Measurements from ENCODE around the gene CDC42BPB.

CDC42BPB gene

DNA sequence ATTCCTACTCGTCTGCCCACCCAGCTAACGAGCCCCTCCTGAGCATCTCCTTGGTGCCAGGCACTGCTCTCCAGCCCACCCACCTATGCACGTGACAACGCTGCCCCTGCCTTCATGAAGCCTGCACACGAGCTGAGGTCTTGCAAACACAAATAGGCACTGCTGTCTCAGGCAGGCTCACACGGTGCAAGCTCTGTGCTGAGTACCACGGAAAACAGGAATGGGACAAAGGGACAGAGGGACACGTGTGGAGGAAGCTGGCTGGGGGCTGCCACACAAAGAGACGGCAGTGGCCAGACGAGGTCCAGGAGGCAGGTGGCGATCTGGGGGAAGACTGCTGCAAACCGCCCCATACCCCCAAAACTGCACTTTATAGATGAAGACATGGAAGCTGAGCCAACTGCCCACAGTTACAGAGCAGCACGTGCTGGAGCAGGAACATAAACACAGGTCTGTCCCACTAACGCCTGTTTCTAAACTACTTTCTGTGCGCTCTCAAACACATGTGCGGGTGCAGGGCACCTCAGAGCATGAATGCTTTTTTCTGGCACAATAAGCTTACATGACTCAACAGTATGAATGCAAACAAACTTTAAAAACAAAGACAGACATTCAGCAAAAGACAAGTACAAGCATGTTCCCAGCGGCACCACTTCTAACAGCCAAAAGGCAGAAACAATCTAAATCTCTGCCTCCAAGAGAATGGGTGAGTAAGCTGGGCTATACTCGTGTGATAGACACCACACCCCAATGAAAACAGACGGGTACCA, 70.4 kb downstream of the CDC42BPB start:
- DNase-seq = no peak

DNA sequence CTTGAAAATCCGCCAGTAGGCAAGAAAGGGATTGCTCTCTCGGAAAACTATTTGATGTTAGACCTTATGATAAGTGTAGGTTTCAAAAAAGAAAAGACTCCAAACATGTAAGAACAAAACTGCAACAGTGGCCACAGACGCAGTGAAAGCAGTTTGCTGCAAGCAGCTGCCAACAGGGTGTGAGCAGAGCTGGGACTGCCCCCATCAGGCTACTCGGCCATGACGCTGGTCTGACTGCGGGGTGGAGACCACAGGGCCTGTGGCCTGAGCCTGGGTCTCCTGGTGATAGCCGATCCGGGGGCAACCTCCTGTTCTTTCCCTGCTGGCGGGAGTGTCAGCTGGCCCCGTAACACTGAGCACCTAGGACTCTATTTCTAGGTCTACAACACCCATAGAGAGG, 71.7 kb downstream of the CDC42BPB start:
- no peak for DNase-seq

DNA sequence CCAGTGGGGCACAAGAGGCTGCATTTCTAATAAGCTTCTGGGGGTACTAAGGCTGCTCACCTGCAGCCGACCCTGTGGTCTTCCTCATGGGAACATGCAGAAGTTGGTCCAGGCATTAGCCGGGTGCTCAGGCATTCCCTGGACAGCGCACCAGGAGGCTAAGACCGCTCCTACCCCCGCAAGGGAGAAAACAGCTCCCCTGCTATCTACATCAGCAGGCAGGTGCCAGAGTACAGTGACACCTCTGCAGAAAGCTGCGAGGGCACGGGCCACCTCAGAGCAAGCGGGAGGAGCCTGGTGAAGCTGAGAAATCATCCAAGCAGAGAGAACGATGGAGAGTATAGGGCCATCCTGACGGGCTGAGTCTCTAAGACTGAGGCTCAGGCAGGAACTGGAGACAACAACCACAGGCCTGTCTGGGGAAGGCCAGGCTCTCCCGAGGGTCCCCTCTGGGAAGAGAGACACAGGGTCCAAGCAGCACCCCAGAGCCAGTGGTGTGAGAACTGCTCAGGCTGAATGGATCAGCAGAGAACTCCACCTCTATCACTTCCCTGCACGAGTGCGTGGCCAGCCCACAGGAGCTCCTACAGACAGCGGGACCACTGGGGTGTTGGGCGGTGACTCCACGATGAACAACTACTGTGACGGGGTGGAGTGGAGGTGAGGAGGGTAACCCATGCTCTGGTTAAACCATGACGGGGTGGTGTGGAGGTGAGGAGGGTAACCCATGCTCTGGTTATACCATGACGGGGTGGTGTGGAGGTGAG, 72.8 kb downstream of the CDC42BPB start:
- no peak for DNase-seq

DNA sequence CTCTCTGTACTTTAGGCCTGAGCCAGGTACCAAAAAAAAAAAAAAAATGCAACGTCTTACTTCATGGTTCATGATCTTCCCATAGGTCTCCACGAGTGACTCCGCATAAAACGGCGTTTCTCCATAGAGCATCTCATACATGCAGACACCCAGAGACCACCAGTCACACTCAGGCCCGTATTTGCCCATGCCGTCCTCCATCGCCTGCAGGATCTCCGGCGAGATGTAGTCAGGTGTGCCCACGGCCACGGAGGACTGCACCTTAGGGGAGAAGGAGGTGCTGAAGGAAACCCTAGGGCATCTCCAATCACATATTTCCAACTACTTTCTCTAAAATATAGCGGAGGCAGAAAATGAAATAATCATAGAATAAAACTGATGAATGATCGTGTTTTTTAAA, 73.9 kb downstream of the CDC42BPB start:
- no peak for DNase-seq

DNA sequence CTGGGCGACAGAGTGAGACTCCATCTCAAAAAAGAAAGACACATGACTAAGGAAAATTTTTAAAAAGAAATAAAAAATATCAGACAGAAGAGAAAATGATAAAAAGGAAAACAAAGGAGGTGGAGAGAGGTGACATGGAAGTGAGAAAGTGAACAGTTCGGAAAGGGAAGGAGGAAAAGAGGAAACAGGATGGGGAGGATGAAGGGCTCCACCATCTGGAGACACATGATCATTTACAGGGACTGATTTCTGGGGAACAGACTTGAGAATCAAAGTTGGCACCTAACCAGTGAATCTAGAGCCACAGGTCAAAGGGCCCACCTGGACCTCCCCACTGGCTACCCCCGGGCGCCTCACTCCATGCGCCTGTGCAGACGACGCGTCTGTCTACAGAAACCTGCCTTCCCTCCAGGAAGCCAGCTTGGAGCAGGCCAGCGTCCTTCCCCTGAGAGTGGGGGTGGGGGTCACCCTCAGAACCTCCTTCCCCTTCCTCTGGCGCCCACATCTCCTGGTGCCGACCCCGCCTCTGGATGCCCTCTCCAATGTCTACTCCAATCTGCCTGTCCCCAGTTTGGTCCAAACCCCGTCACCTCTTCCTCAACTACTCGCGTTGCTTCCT, 74.4 kb downstream of the CDC42BPB start:
- DNase-seq = no peak

DNA sequence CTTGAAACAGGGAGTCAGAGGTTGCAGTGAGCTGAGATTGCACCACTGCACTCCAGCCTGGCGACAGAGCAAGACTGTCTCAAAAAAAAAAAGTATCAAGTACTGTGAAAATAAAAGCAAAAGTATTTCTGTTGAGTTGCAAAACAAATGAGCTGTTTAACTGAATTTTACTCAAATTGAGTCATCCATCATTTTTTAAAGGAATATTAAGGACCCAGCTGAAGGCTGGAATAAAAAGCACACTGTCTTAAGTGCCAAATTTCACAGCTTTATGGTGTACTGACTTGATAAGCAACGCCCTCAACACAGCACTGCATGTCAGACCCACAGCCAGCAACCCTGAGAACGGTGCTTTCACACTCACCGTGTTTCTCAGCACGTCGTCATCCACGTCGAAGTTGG, 76.9 kb downstream of the CDC42BPB start:
- no peak for DNase-seq

DNA sequence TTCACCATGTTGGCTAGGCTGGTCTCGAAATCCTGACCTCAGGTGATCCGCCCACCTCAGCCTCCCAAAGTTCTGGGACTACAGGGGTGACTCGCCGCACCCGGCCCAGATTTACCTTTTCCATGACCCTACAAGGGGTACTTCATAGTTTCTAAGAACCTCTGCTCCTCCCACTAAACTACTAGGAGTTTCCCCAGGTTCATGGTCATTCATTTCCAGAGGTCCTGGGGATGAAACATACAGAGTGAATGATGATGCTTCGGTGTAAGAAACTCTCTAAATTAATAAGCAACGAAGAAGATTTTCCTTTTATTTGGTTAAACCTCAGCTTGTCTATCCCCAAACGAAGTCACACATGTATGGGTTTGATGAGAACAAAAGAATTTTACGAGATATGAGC, 77.9 kb downstream of the CDC42BPB start:
- DNase-seq = no peak

DNA sequence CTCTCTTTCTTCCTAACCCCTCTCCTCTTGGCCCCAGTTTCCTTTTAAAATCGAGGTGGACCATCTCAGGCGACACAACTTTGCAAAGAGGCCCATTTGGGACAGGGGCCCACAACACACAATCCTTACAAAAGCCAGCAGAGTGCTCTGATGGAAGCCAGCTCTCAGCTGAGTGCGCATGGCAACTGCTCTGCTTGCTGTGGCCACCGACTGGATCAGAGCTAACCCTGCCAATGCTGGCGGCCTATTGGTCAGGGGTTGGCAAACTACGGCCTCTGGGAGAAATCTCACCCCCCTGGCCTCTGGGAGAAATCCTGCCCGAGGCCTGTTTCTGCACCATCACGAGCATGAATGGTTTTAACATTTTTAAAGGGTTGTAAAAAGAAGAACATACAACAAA, 79.9 kb downstream of the CDC42BPB start:
- DNase-seq = no peak

DNA sequence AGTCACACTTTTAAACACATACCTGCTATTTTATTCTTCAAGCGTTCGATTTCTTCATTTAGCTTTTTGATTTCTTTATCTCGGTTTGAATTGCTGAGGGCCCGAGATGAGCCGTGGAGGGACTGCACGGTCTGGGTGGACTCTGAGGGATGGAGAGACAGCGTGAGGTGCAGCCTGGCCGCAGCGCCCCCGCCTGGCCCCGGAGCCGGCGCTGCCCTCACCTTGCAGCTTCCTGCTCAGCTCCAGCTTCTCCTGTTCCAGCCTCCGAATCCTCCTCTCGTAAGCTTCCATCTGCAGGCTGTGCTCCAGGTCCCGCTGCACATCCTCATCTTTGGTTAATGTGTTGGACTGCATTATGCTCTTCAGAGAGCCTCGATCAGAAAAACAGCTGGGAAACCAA, 81.7 kb downstream of the CDC42BPB start:
- DNase-seq = no peak

DNA sequence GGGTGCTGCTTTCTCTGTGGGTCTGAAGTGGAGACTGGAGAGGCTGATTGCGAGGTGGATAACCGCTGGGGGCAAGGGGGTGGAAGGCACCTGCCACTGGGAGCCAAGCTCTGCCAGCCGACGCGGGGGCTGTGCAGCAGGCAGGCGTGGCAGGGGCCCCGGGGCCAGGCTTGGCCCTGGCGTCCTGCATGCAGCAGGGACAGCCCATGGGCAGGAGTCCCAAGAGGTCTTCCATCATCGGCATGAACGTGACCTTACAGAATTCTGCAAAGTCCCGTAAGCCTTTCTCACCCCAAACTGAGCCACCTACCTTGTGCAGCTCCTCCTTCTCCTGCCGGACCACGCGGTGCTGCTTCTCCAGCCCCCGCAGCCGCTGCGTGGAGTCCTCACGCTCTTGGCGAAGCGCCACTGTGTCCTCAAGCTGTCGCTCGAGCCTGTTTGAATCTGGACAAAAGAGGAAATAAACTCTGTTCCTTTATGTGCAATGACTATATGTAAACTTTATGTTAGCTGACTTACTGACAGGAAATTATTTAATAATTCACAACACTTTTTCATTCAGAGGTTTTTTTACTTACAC, 83.6 kb downstream of the CDC42BPB start:
- DNase-seq = no peak

DNA sequence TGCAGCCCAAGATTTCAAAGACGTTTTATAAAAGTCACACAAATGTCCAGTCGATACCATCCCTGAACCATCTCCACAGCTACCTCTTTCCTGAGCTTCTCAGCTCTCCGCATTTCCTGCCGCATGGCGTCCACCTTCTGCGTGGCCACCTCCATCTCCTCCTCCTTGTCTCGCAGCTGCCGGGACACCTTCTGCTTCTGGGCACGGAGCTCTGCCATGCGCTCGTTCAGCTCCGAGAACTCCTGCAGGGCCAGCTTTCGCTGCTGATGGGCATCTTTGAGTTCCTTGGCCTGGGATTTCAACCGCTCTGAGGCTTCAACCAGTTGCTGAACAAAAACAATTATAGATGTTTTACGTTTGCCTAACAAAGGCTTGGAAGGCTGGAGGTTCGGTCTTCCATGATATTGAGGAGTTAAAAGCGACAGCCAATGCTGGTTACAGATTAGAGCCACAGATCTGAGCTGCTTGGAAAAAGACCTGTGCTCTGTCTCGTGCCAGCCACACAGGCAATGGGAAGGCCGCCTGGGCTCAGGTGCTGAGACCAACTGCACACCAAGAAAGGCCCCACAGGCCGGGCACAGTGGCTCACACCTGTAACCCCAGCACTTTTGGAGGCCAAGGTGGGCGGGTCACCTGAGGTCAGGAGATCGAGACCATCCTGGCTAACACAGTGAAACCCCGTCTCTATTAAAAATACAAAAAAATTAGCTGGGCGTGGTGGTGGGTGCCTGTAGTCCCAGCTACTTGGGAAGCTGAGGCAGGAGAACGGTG, 85.3 kb downstream of the CDC42BPB start:
- no peak for DNase-seq

DNA sequence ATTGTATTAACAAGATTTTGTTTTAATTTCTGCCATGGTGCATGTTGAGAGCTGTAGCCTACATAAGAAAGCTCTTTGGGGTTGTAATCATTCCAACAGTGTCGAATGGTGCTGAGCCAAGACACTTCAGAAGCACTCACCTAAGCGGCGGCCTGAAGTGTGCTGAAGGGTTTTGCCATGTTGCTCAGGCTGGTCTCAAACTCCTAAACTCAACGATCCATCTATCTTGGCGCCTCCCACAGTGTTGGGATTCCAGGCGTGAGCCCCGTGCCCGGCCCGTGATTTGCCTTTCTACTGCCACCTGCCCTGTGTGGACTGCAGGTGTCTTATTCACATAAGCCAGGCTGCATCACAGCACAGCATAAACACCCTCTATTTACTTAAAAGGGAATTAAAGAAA, 86.0 kb downstream of the CDC42BPB start:
- DNase-seq = no peak

DNA sequence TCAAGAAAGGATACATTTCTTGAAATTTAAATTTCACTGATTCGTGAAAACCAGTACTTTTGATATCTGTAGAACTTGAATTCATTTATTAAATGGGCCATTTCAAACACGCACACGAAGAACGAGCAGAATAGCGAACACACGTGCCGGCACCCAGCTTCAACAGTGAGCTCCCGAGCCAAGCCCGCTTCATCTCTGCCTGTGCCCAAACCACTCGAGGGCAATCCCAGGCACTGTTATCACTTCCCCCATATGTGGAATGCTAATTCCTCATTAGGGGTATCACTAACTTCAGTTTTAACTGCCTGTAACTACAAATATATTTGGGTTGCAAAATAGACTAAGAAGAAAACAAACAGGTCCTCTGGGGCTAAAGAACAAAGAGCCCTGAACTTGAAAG, 86.9 kb downstream of the CDC42BPB start:
- DNase-seq = no peak

DNA sequence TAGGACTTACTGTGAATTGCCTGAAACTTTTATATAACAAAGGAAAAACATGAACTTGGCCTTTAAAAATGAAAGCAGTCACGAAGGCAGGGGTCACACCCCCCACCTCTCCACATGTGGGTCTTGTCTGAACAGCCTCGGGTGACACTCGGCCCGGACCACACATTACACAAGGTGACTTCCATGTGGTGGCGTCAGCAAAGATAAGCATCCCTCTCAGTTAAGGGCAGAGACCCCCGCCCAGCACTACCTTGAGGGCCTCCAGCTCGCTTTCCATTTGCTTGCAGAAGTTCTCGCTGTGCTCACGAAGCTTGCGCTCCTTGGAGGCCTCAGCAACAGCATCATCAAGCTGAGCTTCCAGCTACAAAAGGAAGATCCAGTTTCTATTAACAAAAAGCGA, 87.4 kb downstream of the CDC42BPB start:
- no peak for DNase-seq

DNA sequence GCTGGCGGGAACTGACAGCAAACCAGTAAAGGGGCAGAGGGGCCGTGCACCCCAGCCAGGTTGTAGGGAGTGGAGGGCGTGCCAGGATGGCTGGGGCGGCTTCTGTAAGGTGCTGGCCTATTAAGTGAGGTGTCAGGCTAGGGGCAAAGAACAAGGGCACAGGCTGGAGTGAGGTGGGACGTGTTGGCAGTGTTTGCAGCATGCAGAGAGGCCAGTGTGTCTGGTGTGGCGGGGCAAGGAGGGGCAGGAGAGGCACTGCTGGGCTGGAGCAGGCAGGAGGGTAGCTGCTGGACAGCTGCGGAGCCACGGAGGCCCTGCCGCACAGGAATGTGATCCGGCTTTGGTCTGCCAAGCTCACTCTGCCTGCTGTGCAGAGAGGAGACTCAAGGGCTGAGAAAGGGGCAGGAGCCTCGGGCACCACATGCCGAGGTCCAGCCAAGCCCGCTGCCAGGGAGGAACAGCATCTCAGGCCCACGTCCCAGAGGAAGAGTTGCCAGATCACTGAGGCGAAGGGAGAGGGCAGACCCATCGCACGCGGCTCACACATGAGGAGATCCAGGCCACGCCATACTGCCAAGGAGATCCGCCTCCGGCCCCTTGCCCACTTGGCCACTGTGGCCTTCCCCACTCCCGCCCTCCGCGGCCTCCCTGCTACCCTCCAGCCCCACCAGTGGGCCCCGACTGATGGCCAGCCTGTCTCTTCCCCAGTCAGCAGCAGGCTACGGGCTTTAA, 88.1 kb downstream of the CDC42BPB start:
- DNase-seq = no peak

DNA sequence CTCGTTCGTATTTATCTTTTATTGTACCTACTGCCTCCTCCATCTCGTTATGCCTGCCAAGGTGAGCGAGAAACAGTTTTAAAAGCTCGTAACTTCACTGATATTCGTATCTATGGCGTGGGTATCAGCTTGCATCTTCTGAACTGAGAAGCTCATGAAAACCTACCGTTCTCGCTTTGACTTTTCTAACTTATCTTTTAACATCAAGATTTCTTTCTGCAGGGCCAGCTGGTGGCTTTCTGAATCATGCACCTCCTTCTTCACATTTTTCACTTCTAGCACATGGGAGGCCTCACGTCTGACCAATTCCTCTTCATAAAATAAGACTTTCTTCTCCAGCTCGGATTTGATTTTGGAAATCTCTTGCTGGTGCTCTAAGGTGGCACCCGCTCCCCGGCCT, 89.0 kb downstream of the CDC42BPB start:
- DNase-seq = no peak

DNA sequence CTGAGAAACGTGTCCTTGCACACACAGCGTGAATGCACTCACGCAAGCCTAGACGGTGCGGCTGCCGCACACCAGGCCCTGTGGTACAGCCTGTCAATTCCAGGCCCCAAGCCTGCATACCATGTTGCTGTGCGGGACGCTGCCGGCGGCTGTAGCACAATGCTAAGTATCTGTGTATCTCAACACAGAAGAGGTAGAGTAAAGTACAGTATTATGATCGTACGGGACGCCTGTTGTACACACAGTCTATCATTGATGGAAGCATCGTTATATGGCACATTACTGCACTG, 89.9 kb downstream of the CDC42BPB start:
- no peak for DNase-seq

DNA sequence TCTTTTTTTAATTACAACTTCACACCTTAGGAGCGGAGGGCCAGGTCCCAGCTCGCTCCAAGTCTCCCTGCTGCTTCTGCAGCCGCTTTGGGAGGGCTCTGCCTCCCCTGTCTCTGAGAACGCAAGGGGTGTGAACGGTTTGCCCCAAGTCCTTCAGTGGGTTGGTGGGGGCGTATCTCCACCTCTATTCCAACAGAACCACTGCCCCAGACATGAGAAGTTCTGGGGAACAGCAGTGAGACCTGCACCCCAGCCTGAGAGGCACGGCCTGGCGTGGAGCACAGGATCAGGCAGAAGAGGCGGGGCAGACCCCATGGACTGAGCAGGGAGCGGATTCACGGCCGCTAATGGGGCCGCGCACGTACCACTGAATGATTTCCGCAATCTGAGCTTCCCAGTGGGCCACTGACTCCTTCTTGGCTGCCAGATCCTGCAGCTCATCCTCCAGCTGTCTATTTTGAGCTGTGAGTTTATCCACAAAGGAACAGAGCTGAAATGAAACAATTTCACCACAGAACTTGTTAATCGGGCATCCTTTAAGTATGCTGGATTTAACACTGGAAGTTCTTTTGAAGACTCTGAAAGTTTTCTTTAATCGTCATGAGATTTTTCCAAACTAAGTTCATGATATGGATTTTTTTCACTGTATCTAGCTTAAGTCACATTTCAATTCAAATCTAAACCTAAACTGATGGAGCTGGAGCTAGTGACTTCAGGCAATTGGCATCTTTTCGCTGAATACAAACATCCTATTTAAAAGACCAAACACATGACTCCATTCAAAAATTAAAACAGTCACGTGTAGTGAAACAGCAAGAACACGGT, 90.5 kb downstream of the CDC42BPB start:
- no peak for DNase-seq

DNA sequence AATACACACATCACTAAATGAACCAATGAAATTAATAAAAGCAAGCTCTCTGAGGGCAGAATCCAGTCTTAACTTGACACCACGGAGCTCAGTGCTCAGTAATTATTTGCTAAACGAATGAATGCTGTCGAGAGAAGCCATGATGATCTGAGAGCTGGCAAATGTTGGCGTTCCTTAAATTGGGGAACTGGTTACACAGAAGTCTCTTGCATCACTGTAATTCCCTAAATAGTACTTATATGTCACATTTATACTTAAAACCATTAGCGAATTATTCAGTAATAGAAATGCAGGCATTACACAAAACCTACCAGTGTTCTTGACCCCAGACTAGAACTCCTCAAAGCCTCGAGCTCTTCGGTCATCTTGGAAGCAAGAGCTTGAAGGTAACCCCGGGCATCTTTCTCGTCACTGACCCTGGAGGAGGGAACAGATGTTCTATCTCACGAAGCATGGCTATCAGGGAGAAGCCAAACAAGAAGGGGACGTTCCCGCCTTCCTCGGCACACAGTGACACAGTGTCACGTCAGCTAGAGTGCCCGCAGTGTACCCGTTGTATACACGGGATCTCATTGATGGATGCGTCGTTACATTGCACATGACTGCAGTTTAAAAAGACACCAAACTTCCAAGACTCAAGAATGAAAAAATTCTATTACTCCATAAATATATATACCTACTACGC, 91.2 kb downstream of the CDC42BPB start:
- no peak for DNase-seq

DNA sequence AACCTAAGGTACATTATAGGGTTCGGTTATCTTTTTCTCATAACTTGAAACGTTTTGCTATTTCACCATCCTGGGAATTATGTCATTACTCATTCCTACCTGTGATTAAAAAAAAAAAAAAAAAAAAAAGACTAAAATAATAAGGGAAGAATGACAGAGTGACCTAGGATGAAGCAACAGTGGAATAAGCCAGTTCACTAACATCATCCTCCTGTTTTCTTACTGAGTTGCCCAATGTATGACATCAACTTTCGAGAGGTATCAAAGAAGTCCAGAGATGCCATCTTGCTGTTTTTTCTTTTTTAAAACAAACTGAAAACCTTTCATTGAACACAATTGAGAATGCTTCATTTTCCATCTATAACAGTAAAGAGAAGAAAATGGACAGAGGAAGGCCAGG, 92.1 kb downstream of the CDC42BPB start:
- DNase-seq = no peak

DNA sequence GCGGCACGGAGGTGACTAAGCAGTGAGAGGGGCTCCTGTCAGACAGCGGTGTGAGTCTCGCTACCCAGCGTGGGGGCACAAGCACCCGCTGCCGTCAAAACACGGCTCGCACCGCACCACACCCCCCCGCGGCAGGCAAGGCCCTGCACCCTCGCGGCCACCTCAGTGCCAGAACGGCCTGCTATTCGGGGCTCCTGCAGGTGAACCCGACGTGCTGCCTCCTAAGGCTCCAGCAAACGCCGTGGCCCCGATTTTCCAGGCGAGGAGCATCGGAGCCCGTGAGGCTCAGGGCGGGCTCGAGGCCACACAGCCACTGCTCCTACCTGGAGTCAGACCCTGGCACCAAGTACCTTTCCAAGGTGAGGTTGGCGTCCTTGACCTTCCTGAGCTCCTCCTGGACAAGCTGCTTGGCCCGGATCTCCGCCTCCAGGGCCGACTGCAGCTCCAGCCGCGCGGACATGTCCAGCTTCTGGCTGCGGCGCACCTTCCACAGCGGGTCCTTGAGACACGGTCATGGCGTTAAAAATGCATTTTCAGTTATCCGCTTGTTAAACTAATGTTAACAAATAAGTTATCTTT, 93.1 kb downstream of the CDC42BPB start:
- DNase-seq = no peak

All from NCI-H510A (cell line).